ENCODE data around the gene NVL. TPM values are rescaled to one million over a fixed set of nuclear protein-coding genes. Genes with fewer than 3 reads are reported as not detected.

Gene NVL
- total RNA-seq, 1 donor from 2014 or later, result 34.6 TPM

DNA sequence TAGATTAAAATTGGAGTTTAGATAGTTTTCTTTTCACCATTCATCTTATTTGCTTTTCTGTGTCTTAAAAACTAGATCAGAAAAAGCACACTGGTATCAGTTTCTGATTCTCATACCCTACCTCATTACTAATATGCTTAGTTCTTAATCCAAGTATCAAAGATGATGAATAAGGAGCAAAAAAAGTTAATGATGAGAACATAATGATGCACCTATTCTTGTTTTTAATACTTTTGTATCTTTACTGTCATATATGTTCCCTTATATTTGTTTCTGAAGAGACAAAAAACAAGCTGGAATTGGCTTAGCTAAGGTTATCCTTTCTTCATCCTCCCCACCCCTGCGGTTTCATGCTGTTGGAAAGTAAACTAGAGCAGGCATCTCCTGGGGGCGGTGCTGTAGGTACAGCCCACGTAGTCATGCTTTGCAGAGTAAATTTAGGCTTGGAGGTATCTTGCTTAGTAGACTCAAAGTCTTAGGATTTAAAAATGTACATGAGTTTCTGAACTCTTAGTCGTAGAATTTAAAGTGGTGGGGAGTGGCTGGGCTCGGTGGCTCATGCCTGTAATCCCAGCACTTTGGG, 43.1 kb upstream of the NVL start:
- intact Hi-C loops (cut with DNase I), result no loop called here
- Histone ChIP-seq H3K27ac (no peak overlapping the region), H3K4me3 (no peak overlapping the region), H3K9me3 (no peaks in the 10 kb centered on the region), H3K4me1 (no peaks in the 10 kb centered on the region), H3K27me3 (no peaks in the 10 kb centered on the region), H3K36me3 (peaks cover 0 to 76% of the 10 kb centered on the region in 2 donors)
- DNase-seq (ENCODE audit: extremely low spot score in 2 of 2), result no peak
- no peak for TF ChIP-seq POLR2AphosphoS5 (IDR thresholded peaks at IDR 0.05; ENCODE audit: insufficient read depth in 1 of 2, low read depth in 1 of 2)
- TF ChIP-seq, protein P1, sequence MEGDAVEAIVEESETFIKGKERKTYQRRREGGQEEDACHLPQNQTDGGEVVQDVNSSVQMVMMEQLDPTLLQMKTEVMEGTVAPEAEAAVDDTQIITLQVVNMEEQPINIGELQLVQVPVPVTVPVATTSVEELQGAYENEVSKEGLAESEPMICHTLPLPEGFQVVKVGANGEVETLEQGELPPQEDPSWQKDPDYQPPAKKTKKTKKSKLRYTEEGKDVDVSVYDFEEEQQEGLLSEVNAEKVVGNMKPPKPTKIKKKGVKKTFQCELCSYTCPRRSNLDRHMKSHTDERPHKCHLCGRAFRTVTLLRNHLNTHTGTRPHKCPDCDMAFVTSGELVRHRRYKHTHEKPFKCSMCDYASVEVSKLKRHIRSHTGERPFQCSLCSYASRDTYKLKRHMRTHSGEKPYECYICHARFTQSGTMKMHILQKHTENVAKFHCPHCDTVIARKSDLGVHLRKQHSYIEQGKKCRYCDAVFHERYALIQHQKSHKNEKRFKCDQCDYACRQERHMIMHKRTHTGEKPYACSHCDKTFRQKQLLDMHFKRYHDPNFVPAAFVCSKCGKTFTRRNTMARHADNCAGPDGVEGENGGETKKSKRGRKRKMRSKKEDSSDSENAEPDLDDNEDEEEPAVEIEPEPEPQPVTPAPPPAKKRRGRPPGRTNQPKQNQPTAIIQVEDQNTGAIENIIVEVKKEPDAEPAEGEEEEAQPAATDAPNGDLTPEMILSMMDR (IDR thresholded peaks at IDR 0.05), result no peak
- TF ChIP-seq POLR2A (IDR thresholded peaks at IDR 0.05), result no peak

DNA sequence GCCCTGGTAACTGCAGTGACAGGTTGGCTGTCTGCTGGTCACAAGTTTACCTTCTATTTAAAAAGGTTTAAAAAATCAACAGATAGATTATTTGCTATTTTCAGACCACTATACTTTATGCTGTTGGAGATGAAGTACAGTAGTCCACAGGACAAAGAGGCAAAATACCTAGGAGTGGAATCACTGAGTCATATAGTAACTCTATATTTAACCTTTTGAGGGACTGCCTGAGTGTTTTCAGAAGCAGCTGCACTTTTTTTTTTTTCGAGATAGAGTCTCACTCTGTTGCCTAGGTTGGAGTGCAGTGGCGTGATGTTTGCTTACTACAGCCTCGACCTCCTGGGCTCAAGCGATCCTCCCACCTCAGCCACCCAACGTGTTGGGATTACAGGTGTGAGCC, 38.4 kb upstream of the NVL start:
- intact Hi-C loops (cut with DNase I), result no loop called here
- Histone ChIP-seq H3K9me3 (no peaks in the 10 kb centered on the region), H3K27ac (no peak overlapping the region), H3K4me3 (no peak overlapping the region), H3K36me3 (peaks cover 0 to 71% of the 10 kb centered on the region in 2 donors), H3K27me3 (no peaks in the 10 kb centered on the region), H3K4me1 (peaks cover 4% of the 10 kb centered on the region)
- TF ChIP-seq POLR2AphosphoS5 (IDR thresholded peaks at IDR 0.05; ENCODE audit: insufficient read depth in 1 of 2, low read depth in 1 of 2) (no peak), POLR2A (IDR thresholded peaks at IDR 0.05) (no peak)
- TF ChIP-seq, protein P1 (IDR thresholded peaks at IDR 0.05), result no peak
- DNase-seq (ENCODE audit: extremely low spot score in 2 of 2), result no peak

DNA sequence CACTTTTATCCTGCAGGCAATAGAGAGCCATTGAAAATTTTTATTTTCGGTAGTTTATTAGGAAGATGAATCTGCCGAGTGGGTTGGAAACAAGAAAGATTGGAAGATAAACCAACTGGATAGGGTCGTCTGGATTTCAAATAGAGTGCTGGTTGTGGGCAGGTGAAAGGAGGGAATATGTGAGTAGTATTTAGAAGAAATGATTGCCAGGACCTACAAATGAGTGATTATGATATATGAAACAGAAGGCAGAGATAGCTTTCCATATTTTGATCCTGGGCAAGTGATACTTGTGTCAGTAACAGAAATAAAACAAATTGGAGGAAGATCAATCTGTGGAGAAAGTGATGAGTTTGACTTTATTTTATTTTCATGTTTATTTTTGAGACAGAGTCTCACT, 29.2 kb upstream of the NVL start:
- no peaks in the 10 kb centered on the region for H3K9me3 ChIP-seq
- H3K4me1 ChIP-seq, result peaks cover 26% of the 10 kb centered on the region
- no peak overlapping the region for H3K4me3 ChIP-seq
- DNase-seq (ENCODE audit: extremely low spot score in 2 of 2), result no peak
- H3K27me3 ChIP-seq, result no peaks in the 10 kb centered on the region
- TF ChIP-seq, protein P1 (IDR thresholded peaks at IDR 0.05), result no peak
- TF ChIP-seq POLR2A (IDR thresholded peaks at IDR 0.05) (no peak), POLR2AphosphoS5 (IDR thresholded peaks at IDR 0.05; ENCODE audit: insufficient read depth in 1 of 2, low read depth in 1 of 2) (no peak)
- intact Hi-C loops (cut with DNase I), result loop anchor here (10.0 kb wide), 1 partner anchor 244 kb away; the partner anchor contains the start of gene FBXO28
- H3K27ac ChIP-seq, result no peak overlapping the region
- peaks cover 0 to 9% of the 10 kb centered on the region in 2 donors for H3K36me3 ChIP-seq

DNA sequence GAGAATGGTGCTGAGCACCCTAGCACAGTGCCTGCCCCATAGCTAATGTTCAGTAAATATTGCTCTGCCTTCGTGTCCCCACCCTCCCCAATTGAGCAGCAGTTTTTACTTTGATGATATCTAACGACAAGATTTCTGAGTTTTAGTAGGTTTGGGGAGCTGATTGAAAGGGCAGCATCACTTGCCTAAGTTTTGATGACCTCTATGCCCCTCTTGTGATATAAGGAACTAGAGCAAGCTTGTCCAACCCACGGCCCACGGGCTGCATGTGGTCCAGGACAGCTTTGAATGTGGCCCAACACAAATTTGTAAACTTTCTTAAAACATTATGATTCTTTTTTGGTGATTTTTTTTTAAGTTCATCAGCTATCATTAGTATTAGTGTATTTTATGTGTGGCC, 28.3 kb upstream of the NVL start:
- DNase-seq (ENCODE audit: extremely low spot score in 2 of 2), result no peak
- Histone ChIP-seq H3K36me3 (peaks cover 0 to 2% of the 10 kb centered on the region in 2 donors), H3K4me3 (peak overlapping the region; percentile 69 to 98), H3K4me1 (peaks cover 26% of the 10 kb centered on the region), H3K27ac (peak overlapping the region; percentile 89), H3K9me3 (no peaks in the 10 kb centered on the region), H3K27me3 (no peaks in the 10 kb centered on the region)
- TF ChIP-seq, protein P1 (IDR thresholded peaks at IDR 0.05), result no peak
- TF ChIP-seq POLR2AphosphoS5 (IDR thresholded peaks at IDR 0.05; ENCODE audit: insufficient read depth in 1 of 2, low read depth in 1 of 2) (no peak), POLR2A (IDR thresholded peaks at IDR 0.05) (no peak)
- intact Hi-C loops (cut with DNase I), result loop anchor here (10.0 kb wide), 1 partner anchor 243 kb away; the partner anchor contains the start of gene FBXO28

DNA sequence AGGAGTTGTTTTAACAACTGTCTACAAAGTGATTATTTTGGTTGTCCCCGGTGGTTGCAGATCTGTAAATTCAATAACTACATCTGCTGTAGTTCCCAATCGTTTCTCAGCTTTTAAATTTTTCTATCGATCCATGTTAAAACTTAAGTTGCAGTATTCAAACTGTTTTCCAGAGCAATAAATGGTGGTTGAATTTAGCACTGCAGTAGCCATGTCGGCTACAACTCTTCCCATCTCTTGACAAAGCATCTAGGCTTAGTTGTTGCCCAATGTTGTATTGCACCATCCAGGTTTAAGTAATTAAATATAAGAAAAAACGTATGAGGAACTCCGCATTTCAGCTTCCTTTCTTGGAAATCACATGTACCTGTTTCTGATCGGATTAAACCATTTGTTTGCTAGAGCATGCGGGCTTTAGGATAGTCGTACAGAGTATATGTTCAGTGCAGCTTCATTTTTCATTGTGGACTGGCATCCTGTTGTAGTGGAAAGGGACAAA, 27.7 kb upstream of the NVL start:
- intact Hi-C loops (cut with DNase I), result loop anchor here (10.0 kb wide), 1 partner anchor 243 kb away; the partner anchor contains the start of gene FBXO28
- H3K9me3 ChIP-seq, result no peaks in the 10 kb centered on the region
- peaks cover 26% of the 10 kb centered on the region for H3K4me1 ChIP-seq
- peak overlapping the region; percentile 89 for H3K27ac ChIP-seq
- no peaks in the 10 kb centered on the region for H3K36me3 ChIP-seq
- no peaks in the 10 kb centered on the region for H3K27me3 ChIP-seq
- TF ChIP-seq POLR2A (IDR thresholded peaks at IDR 0.05) (no peak), POLR2AphosphoS5 (IDR thresholded peaks at IDR 0.05; ENCODE audit: insufficient read depth in 1 of 2, low read depth in 1 of 2) (no peak)
- TF ChIP-seq, protein P1 (IDR thresholded peaks at IDR 0.05), result no peak
- H3K4me3 ChIP-seq, result peak overlapping the region; percentile 69 to 98
- no peak for DNase-seq (ENCODE audit: extremely low spot score in 2 of 2)

Data from vagina (tissue), 2 donors.